Neuron (in vitro differentiated cells): ENCODE data around the gene CIRBP.

Experiments
- H2AFZ ChIP-seq: one replicate; pipeline ENCODE4 v1.6.1; 2013; ENCODE audit warnings: low read depth, mild to moderate bottlenecking, inconsistent platforms, low read length, moderate library complexity
- H3K27me3 ChIP-seq: one replicate; pipeline ENCODE4 v1.6.1; 2013; ENCODE audit warnings: low read length; ENCODE audit not compliant: insufficient read depth
- H3K36me3 ChIP-seq: one replicate; pipeline ENCODE4 v1.6.1; 2013; ENCODE audit warnings: low read length; ENCODE audit not compliant: insufficient read depth
- H3K4me1 ChIP-seq: one replicate; pipeline ENCODE4 v1.6.1; 2013; ENCODE audit warnings: low read length; ENCODE audit not compliant: insufficient read depth
- H3K4me3 ChIP-seq: 2 replicates; pipeline ENCODE4 v1.5.1; 2013; ENCODE audit warnings: mild to moderate bottlenecking, low read length, moderate library complexity
- H3K9me3 ChIP-seq: one replicate; pipeline ENCODE4 v1.6.1; 2013; ENCODE audit warnings: low read length

The CIRBP gene

DNA sequence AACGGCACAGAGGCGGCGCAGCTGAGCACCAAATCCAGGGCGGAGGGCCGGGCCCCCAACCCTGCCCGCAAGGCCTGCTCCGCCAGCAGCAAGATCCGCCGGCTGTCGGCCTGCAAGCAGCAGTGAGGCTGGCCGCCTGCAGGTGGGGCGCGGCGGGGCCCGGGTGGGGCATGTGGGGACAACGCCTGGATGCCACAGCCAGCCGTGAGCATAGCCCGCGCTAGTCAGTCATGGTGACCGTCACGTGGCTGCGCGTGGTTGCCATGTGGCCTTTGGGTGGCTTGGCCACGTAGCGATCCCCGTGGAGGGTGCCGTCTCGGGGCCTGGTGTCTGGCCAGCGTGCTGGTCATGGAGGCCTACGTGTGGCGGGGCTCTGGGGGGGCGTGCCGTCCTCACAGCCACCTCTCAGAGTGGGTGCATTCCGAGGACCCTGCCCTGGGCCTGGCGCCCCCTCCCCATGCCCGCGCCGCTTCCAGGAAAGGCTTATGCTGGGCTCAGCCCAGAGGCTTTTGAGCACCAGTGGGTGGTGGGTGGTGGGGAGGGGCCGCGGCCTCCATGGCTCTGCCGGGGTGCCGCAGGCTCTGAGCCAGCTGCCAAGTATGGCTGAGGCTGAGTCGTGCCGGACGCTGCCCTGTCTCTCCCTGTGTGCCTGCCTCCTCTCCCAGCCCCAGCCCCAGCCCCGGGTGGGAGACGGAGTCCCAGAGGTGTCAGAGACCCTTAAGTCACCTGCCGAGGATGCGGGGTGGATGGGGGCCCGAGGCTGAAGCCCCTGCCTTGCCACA, 42.4 kb upstream of the CIRBP start:
- H3K4me3 ChIP-seq: no peak overlapping the region
- H3K4me1 ChIP-seq: no peaks in the 10 kb centered on the region
- no peaks in the 10 kb centered on the region for H3K9me3 ChIP-seq
- no peaks in the 10 kb centered on the region for H3K27me3 ChIP-seq
- peaks cover 42% of the 10 kb centered on the region for H3K36me3 ChIP-seq
- H2AFZ ChIP-seq: no peak overlapping the region

DNA sequence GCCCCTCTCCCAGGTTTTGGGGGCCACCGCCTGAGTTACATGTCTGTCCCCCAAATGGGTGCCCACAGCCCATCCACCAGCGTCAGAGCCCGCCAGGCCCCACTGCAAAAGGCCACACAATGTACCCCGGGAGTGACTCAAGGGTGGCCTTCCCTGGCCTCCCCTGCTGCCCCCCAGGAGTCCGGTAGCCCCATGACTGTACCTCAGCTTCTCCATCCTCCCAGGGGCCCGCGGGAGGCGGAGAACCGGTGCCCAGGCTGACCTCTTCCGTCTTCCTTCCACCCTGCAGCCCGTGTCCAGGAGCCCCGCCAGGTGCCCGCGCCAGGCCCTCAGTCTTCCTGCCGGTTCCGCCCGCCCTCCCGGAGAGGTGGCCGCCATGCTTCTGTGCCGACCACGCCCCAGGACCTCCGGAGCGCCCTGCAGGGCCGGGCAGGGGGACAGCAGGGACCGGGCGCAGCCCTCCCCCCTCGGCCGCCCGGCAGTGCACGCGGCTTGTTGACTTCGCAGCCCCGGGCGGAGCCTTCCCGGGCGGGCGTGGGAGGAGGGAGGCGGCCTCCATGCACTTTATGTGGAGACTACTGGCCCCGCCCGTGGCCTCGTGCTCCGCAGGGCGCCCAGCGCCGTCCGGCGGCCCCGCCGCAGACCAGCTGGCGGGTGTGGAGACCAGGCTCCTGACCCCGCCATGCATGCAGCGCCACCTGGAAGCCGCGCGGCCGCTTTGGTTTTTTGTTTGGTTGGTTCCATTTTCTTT, 41.7 kb upstream of the CIRBP start:
- Histone ChIP-seq H3K4me3 (no peak overlapping the region), H3K9me3 (no peaks in the 10 kb centered on the region), H3K27me3 (no peaks in the 10 kb centered on the region), H2AFZ (no peak overlapping the region), H3K4me1 (no peaks in the 10 kb centered on the region), H3K36me3 (peaks cover 45% of the 10 kb centered on the region)

GRCh38 chr19:1228161-1228957, 40.8 kb upstream of the CIRBP start:
- H3K9me3 ChIP-seq: no peaks in the 10 kb centered on the region
- H3K36me3 ChIP-seq: peaks cover 45% of the 10 kb centered on the region
- H3K4me1 ChIP-seq: no peaks in the 10 kb centered on the region
- no peak overlapping the region for H3K4me3 ChIP-seq
- H3K27me3 ChIP-seq: no peaks in the 10 kb centered on the region
- no peak overlapping the region for H2AFZ ChIP-seq

- Histone ChIP-seq H3K4me1 (no peaks in the 10 kb centered on the region), H3K36me3 (peaks cover 52% of the 10 kb centered on the region), H3K27me3 (no peaks in the 10 kb centered on the region), H2AFZ (no peak overlapping the region), H3K4me3 (no peak overlapping the region), H3K9me3 (no peaks in the 10 kb centered on the region)
Observed at GRCh38 chr19:1229056-1229923, 39.8 kb upstream of the CIRBP start.

DNA sequence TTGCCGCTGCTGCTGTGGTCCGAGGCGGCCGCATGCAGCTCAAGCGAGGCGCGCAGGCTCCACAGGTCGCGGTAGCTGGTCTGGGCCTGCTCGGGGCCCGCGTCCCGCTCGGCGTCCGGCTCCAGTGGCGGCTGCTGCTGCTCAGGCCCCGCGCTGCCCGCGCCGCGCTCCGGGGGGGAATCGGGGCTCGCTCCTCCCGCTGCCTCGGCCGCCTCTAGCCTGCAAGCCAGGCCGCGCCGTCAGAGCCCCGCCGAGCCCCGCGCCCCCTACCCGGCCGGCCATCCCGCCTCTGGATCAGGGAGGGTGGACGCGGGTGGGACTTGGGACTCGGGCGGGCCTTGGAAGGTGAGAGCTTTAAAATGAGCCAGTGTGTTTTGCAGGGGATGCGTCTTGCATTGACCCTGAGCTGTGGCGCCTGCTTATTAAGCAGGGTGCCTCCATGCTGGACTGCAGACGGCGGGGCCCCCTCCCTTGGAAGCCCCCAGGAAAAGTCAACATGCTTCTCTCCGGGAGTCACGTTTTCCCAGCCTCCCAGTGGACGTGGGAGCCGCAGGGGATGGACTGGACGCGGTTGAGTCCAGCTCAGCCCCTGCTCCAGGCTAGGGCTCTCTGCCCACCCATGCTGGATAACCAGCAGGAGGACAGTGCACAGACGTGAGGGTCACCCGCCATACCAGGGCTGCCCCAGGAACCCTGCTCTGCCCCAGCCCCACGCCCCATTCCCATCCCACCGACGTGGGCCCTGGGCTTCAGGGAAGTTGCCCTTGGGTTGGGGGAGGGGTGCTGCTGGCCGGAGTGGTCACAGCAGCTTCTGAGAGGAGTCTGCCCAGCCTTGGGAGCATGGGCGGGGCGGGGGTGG, 39.0 kb upstream of the CIRBP start:
- Histone ChIP-seq H3K9me3 (no peaks in the 10 kb centered on the region), H3K4me1 (no peaks in the 10 kb centered on the region), H2AFZ (no peak overlapping the region), H3K27me3 (no peaks in the 10 kb centered on the region), H3K36me3 (peaks cover 52% of the 10 kb centered on the region), H3K4me3 (no peak overlapping the region)

DNA sequence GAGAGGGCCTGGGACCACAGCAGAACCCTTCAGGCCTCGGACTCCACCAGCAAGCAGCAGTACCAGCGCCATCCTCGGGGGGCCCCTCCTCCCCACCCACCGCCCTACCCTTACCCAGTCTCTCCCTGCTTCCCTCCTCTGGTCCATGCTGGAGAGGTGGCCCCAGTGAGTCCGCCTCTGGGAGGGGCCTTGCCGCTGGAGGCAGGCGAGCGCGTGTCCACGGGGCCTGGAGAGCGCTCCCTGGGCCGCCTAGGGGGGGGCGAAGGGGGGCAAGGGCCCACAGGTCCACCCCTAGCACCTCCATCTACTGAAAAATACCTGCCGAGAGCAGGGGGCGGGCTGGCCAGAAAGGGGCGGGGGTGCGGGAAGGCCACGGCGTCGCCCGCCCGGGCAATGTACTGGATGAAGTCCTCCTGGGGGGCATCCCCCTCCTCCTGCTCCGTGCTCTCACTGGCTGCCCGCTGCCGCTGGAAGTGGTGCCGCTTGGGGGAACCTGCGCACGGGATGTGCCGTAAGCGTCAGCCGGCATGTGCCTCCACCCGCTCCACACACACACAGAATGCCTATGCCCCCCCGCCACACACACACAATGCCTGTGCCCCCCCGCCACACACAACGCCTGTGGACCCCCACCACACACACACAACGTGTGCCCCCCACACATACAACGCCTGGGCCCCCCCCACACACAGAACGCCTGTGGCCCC, 38.2 kb upstream of the CIRBP start:
- Histone ChIP-seq H3K9me3 (no peaks in the 10 kb centered on the region), H3K36me3 (peaks cover 55% of the 10 kb centered on the region), H3K4me1 (peaks cover 6% of the 10 kb centered on the region), H3K27me3 (no peaks in the 10 kb centered on the region), H2AFZ (no peak overlapping the region), H3K4me3 (no peak overlapping the region)

- Histone ChIP-seq H3K4me3 (no peak overlapping the region), H3K4me1 (peaks cover 11% of the 10 kb centered on the region), H3K36me3 (peaks cover 53% of the 10 kb centered on the region), H3K27me3 (no peaks in the 10 kb centered on the region), H2AFZ (no peak overlapping the region), H3K9me3 (no peaks in the 10 kb centered on the region)
Observed at GRCh38 chr19:1231729-1232637, 37.1 kb upstream of the CIRBP start.

DNA sequence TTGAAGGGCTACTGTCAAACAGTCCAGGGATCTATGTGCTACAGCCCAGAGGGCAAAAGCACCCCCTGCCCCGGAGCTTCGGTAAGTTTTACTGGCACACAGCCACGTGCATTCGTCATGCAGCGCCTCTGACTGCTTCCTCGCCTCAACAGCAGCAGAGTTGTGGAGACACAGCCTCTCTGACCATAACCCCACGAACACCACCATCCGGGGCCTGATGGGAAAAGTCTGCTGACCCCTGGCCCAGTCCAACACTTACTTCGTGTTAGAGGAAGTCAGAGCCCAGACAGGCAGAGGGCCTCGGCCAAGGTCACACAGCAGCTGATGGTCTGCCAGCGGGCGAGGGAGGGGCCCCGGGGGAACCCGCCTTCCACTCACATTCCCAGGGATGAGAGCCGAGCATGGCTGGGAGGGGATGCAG, 36.5 kb upstream of the CIRBP start:
- H3K27me3 ChIP-seq: no peaks in the 10 kb centered on the region
- H3K4me3 ChIP-seq: no peak overlapping the region
- peaks cover 53% of the 10 kb centered on the region for H3K36me3 ChIP-seq
- H3K4me1 ChIP-seq: peaks cover 11% of the 10 kb centered on the region
- no peak overlapping the region for H2AFZ ChIP-seq
- no peaks in the 10 kb centered on the region for H3K9me3 ChIP-seq

- Histone ChIP-seq H3K36me3 (peaks cover 50% of the 10 kb centered on the region), H3K27me3 (no peaks in the 10 kb centered on the region), H3K4me1 (peaks cover 13% of the 10 kb centered on the region), H2AFZ (no peak overlapping the region), H3K4me3 (no peak overlapping the region), H3K9me3 (no peaks in the 10 kb centered on the region)
Observed at GRCh38 chr19:1233115-1233667, 35.9 kb upstream of the CIRBP start.

DNA sequence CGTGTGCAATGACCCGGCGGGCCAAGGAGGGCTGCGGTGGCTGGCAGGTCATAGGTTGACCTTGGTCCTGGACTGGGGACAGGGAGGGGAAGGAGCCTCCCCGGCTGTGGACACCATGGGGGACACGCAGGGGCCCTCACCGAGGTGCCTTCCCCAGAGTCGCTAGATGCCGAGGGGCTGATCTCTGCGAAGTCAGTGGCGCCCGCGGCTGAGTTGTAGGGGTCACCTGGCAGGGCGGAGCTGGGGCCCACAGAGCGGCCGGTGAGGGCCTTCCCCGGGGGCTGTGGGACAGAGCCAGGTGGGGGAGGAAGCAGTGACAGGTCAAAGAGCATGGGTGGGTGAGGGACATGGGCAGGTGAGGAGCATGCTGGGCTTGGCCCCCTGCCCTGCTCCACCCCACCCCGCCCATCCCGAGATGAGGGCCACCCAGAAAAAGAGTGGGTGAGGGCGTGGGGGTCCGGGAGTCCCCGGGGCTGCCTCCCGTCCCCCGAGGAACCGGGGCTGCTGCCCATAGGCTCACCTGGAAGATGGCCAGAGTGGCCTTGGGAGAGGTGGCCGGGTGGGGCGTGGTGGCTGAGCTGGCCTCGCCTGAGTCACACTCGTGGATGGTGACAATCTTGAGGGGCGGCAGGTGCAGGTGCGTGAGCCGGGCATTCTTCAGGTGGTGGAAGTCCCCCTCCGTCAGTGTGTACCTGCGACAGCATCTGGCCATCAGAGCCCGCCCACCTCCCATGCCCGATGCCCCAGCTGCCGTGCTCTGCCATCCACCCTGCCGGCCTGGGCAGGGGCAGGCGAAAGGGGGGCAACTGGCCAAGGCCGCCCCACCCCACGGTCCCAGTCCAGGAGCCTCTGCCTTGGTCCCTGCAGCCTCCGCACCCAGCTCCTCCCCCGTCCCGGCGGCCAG, 34.8 kb upstream of the CIRBP start:
- H2AFZ ChIP-seq: no peak overlapping the region
- no peaks in the 10 kb centered on the region for H3K9me3 ChIP-seq
- H3K36me3 ChIP-seq: peaks cover 48% of the 10 kb centered on the region
- no peak overlapping the region for H3K4me3 ChIP-seq
- H3K4me1 ChIP-seq: peaks cover 21% of the 10 kb centered on the region
- no peaks in the 10 kb centered on the region for H3K27me3 ChIP-seq
